CD14-positive monocyte (primary cell): ENCODE data around the gene GPC6. TPM values are rescaled to one million over a fixed set of nuclear protein-coding genes. Genes with fewer than 3 reads are reported as not detected.

Experiments
- DNase-seq, 3 donors: peaks; one replicate each; pipeline ENCODE4 v3.0.0-alpha.2; 2011 to 2022
- H2AFZ ChIP-seq: 2 replicates; pipeline ENCODE4 v1.6.0; 2012; ENCODE audit warnings: mild to moderate bottlenecking, low read depth, low read length, inconsistent platforms; ENCODE audit not compliant: insufficient read depth, poor library complexity, severe bottlenecking
- H3K27ac ChIP-seq, 2 donors: 1 replicate in 1 of 2; 2 replicates in 1 of 2; pipeline ENCODE4 v1.5.1; 2012 to 2013; ENCODE audit warnings: low read length in 2 of 2, control low read depth in 1 of 2, inconsistent platforms in 1 of 2, low read depth in 1 of 2, mild to moderate bottlenecking in 1 of 2
- H3K27me3 ChIP-seq, 2 donors: one replicate each; pipeline versions ENCODE4 v1.6.0 to v1.6.1; 2011 to 2013; ENCODE audit warnings: low read length in 2 of 2; ENCODE audit not compliant: control insufficient read depth in 2 of 2, insufficient read depth in 2 of 2
- H3K36me3 ChIP-seq, 2 donors: replicated peaks in 1 of 2; 1 replicate in 1 of 2; 2 replicates in 1 of 2; pipeline versions ENCODE4 v1.5.1 to v1.6.1; 2012 to 2013; ENCODE audit warnings: low read length in 2 of 2, control low read depth in 1 of 2, inconsistent platforms in 1 of 2, mild to moderate bottlenecking in 1 of 2; ENCODE audit not compliant: insufficient read depth in 2 of 2, control insufficient read depth in 1 of 2
- H3K4me1 ChIP-seq, 2 donors: 1 replicate in 1 of 2; 2 replicates in 1 of 2; pipeline versions ENCODE4 v1.5.1 to v1.6.1; 2012 to 2013; ENCODE audit warnings: low read length in 2 of 2, control low read depth in 1 of 2, inconsistent platforms in 1 of 2, mild to moderate bottlenecking in 1 of 2, moderate library complexity in 1 of 2; ENCODE audit not compliant: insufficient read depth in 2 of 2, control insufficient read depth in 1 of 2
- H3K4me2 ChIP-seq: replicated peaks from 2 replicates; pipeline ENCODE3; 2012; ENCODE audit warnings: low read length, moderate library complexity, mild to moderate bottlenecking; ENCODE audit not compliant: poor library complexity, severe bottlenecking; ENCODE audit errors: extremely low read depth
- H3K4me3 ChIP-seq, 3 experiments: fragments of 200-600 bp in 1 of 3; sonication (generic) in 1 of 3; replicated peaks in 1 of 3; 1 replicate in 2 of 3; 2 replicates in 1 of 3; pipeline ENCODE4 v1.5.1; 2011 to 2013; ENCODE audit warnings: low read length in 3 of 3, mild to moderate bottlenecking in 3 of 3, control low read depth in 2 of 3, low read depth in 2 of 3, inconsistent platforms in 1 of 3, moderate library complexity in 1 of 3
- H3K79me2 ChIP-seq: 2 replicates; pipeline ENCODE4 v1.6.0; 2012; ENCODE audit warnings: mild to moderate bottlenecking, control low read depth, inconsistent platforms, low read length, moderate library complexity; ENCODE audit not compliant: insufficient read depth
- H3K9ac ChIP-seq: 2 replicates; pipeline ENCODE4 v1.6.0; 2017; ENCODE audit warnings: low read length, mild to moderate bottlenecking; ENCODE audit not compliant: insufficient read depth, poor library complexity, severe bottlenecking
- H3K9me3 ChIP-seq, 2 donors: replicated peaks in 1 of 2; 1 replicate in 1 of 2; 2 replicates in 1 of 2; pipeline versions ENCODE4 v1.5.1 to v1.6.1; 2012 to 2013; ENCODE audit warnings: low read length in 2 of 2, control low read depth in 1 of 2; ENCODE audit not compliant: control insufficient read depth in 1 of 2, insufficient read depth in 1 of 2
- H4K20me1 ChIP-seq: 2 replicates; pipeline ENCODE4 v1.6.0; 2012; ENCODE audit warnings: mild to moderate bottlenecking, low read length, control low read depth, moderate library complexity; ENCODE audit not compliant: insufficient read depth
- H3K27ac Mint-ChIP-seq, 7 donors: one replicate each; pipeline ENCODE4 v1.8.0; 2020; ENCODE audit warnings: mild to moderate bottlenecking in 7 of 7, mixed read lengths in 7 of 7, moderate library complexity in 6 of 7, inconsistent platforms in 2 of 7
- H3K27me3 Mint-ChIP-seq, 3 donors: one replicate each; pipeline ENCODE4 v1.8.0; 2021 to 2022; ENCODE audit warnings: low read depth in 3 of 3, mild to moderate bottlenecking in 3 of 3, mixed read lengths in 3 of 3, moderate library complexity in 3 of 3, inconsistent platforms in 1 of 3
- H3K36me3 Mint-ChIP-seq, 2 donors: one replicate each; pipeline ENCODE4 v1.8.0; 2020; ENCODE audit warnings: mixed read lengths in 2 of 2, inconsistent platforms in 1 of 2, mild to moderate bottlenecking in 1 of 2
- H3K4me1 Mint-ChIP-seq: one replicate; pipeline ENCODE4 v1.8.0; 2020; ENCODE audit warnings: mild to moderate bottlenecking, mixed read lengths
- H3K4me3 Mint-ChIP-seq, 2 donors: one replicate each; pipeline ENCODE4 v1.8.0; 2020; ENCODE audit warnings: mild to moderate bottlenecking in 2 of 2, mixed read lengths in 2 of 2, moderate library complexity in 1 of 2
- H3K9me3 Mint-ChIP-seq, 7 donors: one replicate each; pipeline ENCODE4 v1.8.0; 2020 to 2022; ENCODE audit warnings: mixed read lengths in 7 of 7, mild to moderate bottlenecking in 6 of 7, moderate library complexity in 6 of 7, inconsistent platforms in 2 of 7
- WGBS: methylation state at CpG from one replicate; pipeline ENCODE4 v1.1.5; 2013; ENCODE audit warnings: missing lambda C conversion rate; ENCODE audit not compliant: insufficient coverage; 5-methylcytosine and 5-hydroxymethylcytosine counted together
- intact Hi-C, 2 donors: fragments of 100-400 bp; cut with micrococcal nuclease; formaldehyde crosslinking; loops; one replicate each; pipeline versions ENCODE4 v1.15.0 to v1.15.1; 2023
- polyA plus RNA-seq, 3 donors: library from polyadenylated mRNA; depleted of rRNA in 1 of 3; unstranded in 2 of 3; stranded (reverse) in 1 of 3; fragments of 300-500 nt in 2 of 3; fragments of >200 nt in 1 of 3; fragmentation: Illumina TruSeq in 2 of 3; gene quantifications; 1 replicate in 2 of 3; 2 replicates in 1 of 3; pipeline ENCODE4 v1.2.3, GENCODE V29; 2012 to 2021
- TF ChIP-seq, protein P1 (sequence below): fragments of 200-600 bp; IDR thresholded peaks from one replicate; pipeline ENCODE4 v1.8.0; 2022; ENCODE audit warnings: antibody characterized with exemption, mild to moderate bottlenecking

GPC6 gene
- polyA plus RNA-seq, 3 donors = not detected

DNA sequence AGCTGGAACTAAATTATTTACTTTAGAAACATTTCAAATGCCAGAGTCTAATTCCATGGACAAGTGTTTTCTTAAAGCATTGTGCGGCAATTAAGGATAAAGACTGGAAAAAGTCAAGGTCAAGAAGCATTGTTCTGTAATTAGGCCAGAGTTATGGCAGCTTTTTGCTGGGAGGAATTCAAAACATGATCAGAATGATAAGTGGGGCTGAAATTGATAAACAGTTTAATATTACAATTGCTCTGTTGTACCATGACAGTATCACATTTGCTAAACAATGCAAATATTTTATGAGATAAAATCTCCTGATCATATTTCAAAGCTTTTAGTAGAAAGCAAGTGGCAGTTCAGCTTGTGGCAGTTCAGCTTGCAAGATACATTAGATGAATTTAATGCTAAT lies 513.7 kb downstream of the GPC6 start:
- Histone ChIP-seq H3K4me3 (no peak overlapping the region), H3K79me2 (no peaks in the 10 kb centered on the region), H3K27me3 (no peaks in the 10 kb centered on the region), H4K20me1 (no peaks in the 10 kb centered on the region), H3K9me3 (peaks cover 0 to 7% of the 10 kb centered on the region in 2 donors), H3K4me2 (no peak overlapping the region), H3K27ac (no peak overlapping the region), H3K36me3 (no peaks in the 10 kb centered on the region), H2AFZ (no peak overlapping the region), H3K4me1 (no peaks in the 10 kb centered on the region), H3K9ac (no peak overlapping the region)
- Mint-ChIP-seq H3K4me3 (no peak overlapping the region), H3K9me3 (peaks cover 4 to 13% (median 6%) of the 10 kb centered on the region in 7 donors), H3K27me3 (no peaks in the 10 kb centered on the region), H3K27ac (no peak overlapping the region), H3K4me1 (no peaks in the 10 kb centered on the region), H3K36me3 (no peaks in the 10 kb centered on the region)
- intact Hi-C loops = no loop called here
- no CpG with 5 or more reads among the region's 1 CpG for WGBS
- TF ChIP-seq, protein P1, sequence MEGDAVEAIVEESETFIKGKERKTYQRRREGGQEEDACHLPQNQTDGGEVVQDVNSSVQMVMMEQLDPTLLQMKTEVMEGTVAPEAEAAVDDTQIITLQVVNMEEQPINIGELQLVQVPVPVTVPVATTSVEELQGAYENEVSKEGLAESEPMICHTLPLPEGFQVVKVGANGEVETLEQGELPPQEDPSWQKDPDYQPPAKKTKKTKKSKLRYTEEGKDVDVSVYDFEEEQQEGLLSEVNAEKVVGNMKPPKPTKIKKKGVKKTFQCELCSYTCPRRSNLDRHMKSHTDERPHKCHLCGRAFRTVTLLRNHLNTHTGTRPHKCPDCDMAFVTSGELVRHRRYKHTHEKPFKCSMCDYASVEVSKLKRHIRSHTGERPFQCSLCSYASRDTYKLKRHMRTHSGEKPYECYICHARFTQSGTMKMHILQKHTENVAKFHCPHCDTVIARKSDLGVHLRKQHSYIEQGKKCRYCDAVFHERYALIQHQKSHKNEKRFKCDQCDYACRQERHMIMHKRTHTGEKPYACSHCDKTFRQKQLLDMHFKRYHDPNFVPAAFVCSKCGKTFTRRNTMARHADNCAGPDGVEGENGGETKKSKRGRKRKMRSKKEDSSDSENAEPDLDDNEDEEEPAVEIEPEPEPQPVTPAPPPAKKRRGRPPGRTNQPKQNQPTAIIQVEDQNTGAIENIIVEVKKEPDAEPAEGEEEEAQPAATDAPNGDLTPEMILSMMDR = no peak
- DNase-seq = no peak

DNA sequence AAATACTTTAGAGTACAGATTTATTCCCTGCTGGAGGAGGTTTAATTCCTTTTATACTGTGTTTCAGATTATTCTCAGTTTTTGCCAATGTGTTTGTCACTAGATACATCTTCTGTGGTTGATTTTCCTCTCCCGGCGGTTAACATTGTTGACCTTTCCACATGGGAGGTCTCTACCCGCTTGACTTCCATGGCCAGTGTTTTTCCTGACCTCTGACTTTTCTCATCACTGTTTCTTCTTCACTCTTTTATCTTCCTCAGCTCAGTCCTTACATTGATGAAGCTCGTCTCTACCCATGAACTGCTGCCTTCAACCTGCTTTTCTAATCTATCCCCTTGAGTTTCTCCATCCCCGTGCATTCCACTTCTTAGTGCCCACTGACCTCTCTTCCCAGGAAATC lies 517.4 kb downstream of the GPC6 start:
- no peaks in the 10 kb centered on the region for H4K20me1 ChIP-seq
- H3K36me3 ChIP-seq = no peaks in the 10 kb centered on the region
- no peaks in the 10 kb centered on the region for H3K27me3 ChIP-seq
- Mint-ChIP-seq H3K4me3 (no peak overlapping the region), H3K36me3 (no peaks in the 10 kb centered on the region), H3K27ac (no peak overlapping the region), H3K9me3 (peaks cover 4 to 11% (median 7%) of the 10 kb centered on the region in 7 donors), H3K27me3 (no peaks in the 10 kb centered on the region), H3K4me1 (no peaks in the 10 kb centered on the region)
- H3K4me3 ChIP-seq = no peak overlapping the region
- intact Hi-C loops = no loop called here
- WGBS = 91% methylated on average over 5 of the region's 5 CpGs
- no peak overlapping the region for H3K4me2 ChIP-seq
- peaks cover 0 to 7% of the 10 kb centered on the region in 2 donors for H3K9me3 ChIP-seq
- no peaks in the 10 kb centered on the region for H3K79me2 ChIP-seq
- DNase-seq = no peak
- H2AFZ ChIP-seq = no peak overlapping the region
- no peak overlapping the region for H3K27ac ChIP-seq
- no peak overlapping the region for H3K9ac ChIP-seq
- no peaks in the 10 kb centered on the region for H3K4me1 ChIP-seq
- TF ChIP-seq, protein P1 = no peak
